Measurements from ENCODE around the gene EYS.
"Not testable (repeated sequence)": the region's sequence is repeated elsewhere in the genome, so short reads cannot be mapped to it uniquely, and the experiment has no call there.

Gene EYS

DNA sequence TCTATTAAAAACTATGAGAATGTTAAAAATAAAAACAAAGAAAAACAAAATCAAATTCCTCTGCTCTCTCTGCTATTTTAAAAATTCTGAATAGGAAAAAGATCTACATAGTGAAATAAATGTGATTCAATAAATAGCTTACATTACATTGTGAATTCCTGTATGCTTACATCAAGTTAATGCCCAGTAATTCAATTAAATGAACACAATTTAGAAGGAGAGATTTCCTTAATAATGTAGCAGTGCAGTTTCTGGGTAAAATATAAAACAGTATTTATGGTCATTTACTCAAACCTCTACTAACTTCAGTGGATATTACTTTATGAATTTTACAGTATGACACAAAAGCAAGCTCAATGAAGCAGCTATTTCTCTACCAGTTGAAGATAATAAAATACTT is 594.6 kb downstream of the EYS start:
- no peak for DNase-seq (ENCODE audit: low read depth in 2 of 3, low spot score in 2 of 3)

DNA sequence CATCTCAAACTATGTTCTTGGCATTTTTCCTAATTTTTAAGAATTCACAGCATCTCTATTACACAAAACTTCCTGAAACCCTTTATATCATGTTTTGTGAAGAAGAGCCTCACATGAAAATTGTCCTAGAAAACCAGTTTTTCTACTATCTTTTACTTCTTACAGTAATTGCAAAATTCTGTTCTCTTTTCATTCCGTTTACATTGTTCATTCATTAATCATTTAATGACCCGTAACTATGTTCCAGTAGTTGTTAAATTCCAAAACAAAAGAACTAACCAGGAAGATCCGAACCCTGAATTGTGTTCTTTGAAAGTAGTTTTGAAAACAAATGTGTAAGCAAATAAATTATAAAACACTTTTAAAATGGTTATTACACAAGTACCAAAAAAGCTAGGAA is 597.0 kb downstream of the EYS start:
- DNase-seq (ENCODE audit: low read depth in 2 of 3, low spot score in 2 of 3) = no peak

DNA sequence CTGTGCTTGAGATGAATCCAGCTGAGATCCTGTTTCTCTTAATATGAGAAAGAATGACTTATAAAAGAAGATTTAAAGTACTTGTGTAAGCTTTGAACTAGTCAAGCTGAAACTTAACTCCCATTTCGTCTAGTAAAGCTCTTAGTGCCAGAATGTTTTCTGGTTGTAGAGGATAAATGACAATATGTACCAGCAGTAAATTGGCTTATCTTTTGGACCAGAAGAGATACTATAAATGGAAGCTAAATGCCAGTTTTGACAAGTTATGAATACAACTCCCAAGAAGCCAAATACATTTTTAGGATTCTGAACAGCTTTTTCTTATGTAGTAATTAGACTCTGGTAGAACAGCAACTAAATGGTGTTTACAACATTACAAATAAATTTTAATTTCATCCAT is 608.7 kb downstream of the EYS start:
- no peak for DNase-seq (ENCODE audit: low read depth in 2 of 3, low spot score in 2 of 3)

GRCh38 chr6:65091561-65091960 is 615.5 kb downstream of the EYS start:
- no peak for DNase-seq (ENCODE audit: low read depth in 2 of 3, low spot score in 2 of 3)

GRCh38 chr6:65088575-65088974 is 618.5 kb downstream of the EYS start:
- DNase-seq (ENCODE audit: low read depth in 2 of 3, low spot score in 2 of 3) = no peak

DNA sequence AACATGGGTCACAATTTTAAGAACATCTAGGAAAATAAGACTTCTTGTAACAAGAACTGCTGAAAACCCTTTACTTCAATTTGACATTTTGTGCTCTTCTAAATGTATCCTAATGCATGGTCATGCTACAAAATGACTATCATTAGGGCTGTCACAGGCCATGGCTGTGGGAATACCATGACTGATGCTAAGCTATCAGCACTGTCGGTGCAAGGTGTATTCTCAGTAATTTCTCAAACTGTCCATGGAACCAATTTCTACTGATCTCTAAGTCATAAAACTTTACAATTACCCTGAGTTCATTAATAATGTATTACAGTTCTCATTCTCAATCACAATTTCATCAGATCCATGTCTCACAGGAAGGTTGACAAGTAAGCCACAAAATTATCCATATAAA is 625.3 kb downstream of the EYS start:
- no peak for DNase-seq (ENCODE audit: low read depth in 2 of 3, low spot score in 2 of 3)

DNA sequence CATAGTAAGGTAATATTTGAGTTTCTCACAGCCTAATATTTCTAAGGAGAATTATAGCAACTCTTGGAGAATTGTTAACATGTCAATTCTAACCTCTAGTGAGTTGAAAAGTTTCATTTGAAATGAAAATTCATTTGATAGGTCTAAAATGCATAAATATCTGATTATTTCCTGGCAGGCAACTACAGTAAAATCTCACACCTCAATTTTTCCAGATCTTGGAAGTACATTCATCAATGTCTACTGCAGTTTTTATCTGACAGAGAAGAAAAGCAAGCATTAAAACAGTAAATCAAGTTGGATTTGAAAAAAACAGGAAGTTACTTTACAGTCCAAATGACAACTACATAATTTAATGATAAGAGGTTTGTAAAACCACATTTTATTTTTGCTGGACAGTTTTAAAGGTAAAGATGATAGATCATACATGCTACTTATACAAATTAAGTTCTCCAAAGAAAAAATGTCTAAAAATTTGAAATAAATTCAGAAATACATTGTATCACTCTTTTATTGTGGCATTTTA is 631.3 kb downstream of the EYS start:
- DNase-seq (ENCODE audit: low read depth in 2 of 3, low spot score in 2 of 3) = no peak

DNA sequence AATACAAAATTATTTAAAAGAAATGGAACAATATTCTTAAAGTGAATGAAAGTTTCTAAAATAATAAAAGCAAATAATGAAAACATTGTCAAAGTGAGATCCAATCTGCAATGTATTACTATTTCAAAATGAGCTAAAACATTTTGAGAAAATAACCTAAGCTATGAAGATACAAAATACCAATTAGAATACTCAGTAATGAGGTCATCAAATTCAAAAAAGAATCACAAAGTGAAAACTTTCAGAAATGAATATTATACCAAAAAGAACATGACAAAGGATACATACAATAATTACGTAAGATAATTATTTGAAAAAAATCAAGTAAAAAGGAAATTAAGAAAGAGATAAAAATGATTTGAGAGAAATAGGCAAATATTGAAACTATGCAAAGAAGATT is 634.5 kb downstream of the EYS start:
- DNase-seq (ENCODE audit: low read depth in 2 of 3, low spot score in 2 of 3) = no peak

GRCh38 chr6:65071480-65071879 is 635.5 kb downstream of the EYS start:
- no peak for DNase-seq (ENCODE audit: low read depth in 2 of 3, low spot score in 2 of 3)

DNA sequence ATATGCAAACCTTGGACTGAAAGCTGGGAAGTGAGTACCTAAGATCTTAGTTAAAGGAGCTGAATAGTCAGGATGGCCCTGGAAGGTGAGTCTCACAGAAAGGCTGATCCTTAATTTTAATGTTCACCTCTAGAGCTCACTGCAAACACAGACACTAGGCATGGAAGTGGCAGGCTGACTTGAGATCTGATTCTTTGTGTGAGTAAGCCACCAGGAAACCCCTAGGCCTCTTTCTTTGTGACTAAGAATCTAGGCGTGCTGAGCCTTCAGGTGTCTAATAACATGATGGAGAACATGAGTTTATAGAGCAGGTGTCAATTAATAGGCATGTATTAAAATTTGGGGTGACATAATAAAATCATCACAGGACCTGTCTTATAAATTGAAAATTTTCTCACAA is 642.2 kb downstream of the EYS start:
- no peak for DNase-seq (ENCODE audit: low read depth in 2 of 3, low spot score in 2 of 3)

DNA sequence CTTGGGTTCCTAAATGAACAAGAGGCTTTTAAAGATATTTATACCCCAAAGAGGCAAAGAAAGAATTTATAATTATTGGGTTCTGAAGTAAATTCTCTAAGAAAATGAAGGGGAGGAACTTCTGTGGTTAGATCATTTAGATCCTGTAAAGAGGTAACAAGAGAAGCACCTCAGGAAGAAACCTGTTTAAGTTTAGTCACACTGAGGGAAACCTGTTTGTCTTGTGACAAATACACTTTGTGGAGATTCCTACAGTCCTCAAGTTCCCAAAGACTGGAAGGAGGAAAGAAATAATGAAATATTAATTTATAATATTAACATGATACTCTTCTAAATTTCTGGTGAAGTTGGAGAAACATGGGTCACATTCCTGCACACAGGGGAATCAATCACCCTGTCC is 647.5 kb downstream of the EYS start:
- DNase-seq (ENCODE audit: low read depth in 2 of 3, low spot score in 2 of 3) = no peak

- no peak for DNase-seq (ENCODE audit: low read depth in 2 of 3, low spot score in 2 of 3)
Measured at GRCh38 chr6:65055545-65055944, 651.5 kb downstream of the EYS start.

DNA sequence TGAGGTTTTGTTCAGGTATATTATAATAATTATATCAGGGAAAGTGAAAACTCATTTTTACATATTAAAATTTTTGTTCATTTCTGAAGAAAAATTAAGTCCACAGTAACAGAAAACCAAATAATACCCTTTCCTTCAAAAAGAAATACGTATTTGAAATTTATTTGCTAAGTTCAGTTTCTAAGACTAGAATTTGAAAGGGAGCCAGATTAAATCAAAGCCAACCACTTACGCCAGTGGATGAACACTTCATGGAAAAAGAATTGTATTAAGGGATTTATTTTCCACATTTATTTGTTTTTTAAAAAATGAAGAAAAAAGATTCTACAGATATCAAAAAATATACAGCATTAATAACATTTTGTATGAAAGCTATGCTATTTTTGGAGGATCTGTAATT is 654.4 kb downstream of the EYS start:
- DNase-seq (ENCODE audit: low read depth in 2 of 3, low spot score in 2 of 3) = no peak

DNA sequence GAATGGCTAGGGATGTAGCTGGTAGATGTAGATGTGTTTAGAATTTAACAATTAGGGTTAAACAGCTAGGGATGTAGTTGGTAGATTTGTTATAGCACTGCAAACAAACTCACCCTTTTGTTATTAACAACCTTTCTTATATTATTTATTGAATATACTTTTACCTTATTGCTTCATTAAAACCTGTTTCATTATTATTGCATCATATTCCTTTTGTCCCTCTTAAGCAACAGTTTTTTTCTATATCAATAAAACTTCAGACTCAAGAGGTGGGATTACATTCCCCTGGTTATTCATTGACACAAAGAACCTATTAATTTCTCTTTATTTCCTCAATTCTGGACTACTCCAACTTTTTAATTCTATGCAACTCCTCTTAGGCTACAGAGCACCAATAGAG is 661.2 kb downstream of the EYS start:
- DNase-seq (ENCODE audit: low read depth in 2 of 3, low spot score in 2 of 3) = no peak

GRCh38 chr6:65014006-65014405 is 693.0 kb downstream of the EYS start:
- no peak for DNase-seq (ENCODE audit: low read depth in 2 of 3, low spot score in 2 of 3)

DNA sequence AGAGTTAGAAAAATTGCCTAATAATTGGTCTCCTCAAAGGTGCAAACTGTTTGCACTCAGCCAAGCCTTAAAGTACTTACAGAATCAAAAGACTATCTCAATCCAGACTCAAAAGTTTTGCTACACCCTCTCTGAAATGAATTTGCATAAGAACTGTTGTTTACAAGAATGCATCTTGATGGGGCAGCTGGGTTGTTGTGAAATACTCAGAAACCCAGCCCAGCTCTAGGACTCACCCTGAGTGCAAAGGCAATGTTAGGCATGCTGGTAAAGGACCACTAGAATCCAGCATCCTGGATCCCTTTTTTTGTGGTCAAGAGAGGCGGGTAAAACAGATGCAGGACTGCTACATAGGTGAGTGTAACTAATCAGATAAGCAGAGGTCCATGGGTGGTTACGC is 700.2 kb downstream of the EYS start:
- DNase-seq (ENCODE audit: low read depth in 2 of 3, low spot score in 2 of 3) = no peak

DNA sequence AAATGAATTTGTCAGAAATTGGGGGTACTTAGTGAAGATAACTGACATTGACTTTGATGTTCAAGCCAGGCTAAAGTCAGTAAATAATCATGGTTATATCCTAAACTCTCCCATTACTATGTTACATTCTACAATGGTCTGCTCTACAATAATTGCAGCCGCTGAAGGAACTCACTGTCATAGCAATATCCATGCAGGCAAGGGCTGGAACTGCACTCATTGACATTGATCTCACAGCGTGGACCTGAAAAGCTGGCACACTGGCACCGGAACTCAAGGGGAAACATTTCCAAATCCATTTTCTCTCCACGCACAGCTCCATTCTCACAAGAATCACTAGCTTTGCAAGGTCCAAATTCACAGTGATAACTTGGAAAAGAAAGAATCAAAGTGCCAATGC is 702.7 kb downstream of the EYS start:
- DNase-seq (ENCODE audit: low read depth in 2 of 3, low spot score in 2 of 3) = no peak

- DNase-seq (ENCODE audit: low read depth in 2 of 3, low spot score in 2 of 3) = not testable (repeated sequence)
Measured at GRCh38 chr6:65002882-65003281, 704.1 kb downstream of the EYS start.

DNA sequence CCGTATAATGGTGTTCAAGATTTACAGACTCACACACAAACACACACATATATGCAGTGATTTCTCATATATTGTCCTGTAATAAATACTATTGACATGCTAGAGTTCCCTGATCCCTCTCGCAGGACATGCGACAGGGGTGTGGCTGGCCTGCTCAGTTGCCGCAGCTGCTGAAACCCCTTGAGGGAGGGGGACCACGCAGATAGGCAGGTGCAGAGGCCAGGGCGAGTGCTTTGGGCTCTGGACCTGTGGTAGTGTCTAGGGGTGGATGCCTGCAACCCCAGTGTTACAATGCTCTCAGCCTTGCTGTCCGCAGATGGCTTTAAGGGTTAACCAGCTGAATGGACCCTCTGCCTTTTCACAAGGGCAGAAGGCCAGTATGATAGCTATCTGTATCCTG is 706.2 kb downstream of the EYS start:
- no peak for DNase-seq (ENCODE audit: low read depth in 2 of 3, low spot score in 2 of 3)

DNA sequence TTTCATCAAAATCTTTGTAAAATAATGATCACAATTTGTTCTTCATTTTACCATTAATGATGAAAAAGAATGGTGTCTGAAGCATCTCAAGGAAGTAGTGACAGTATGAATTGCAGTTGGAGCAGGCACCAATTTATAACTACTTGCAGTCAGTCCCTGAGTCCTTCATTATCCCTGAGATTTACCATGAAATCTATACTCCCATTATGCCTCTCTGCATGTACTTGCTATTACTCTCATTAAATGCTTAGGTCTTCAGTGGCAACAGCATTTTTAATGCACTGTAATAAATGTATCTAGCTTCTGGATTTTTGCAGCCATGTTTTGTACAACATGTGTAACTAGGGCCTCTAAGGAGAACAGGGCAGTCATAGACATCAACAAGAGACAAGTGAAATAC is 708.8 kb downstream of the EYS start:
- DNase-seq (ENCODE audit: low read depth in 2 of 3, low spot score in 2 of 3) = no peak

GRCh38 chr6:64996301-64996700 is 710.7 kb downstream of the EYS start:
- DNase-seq (ENCODE audit: low read depth in 2 of 3, low spot score in 2 of 3) = no peak

GRCh38 chr6:64990652-64991304 is 716.2 kb downstream of the EYS start:
- DNase-seq (ENCODE audit: low read depth in 2 of 3, low spot score in 2 of 3) = no peak

- DNase-seq (ENCODE audit: low read depth in 2 of 3, low spot score in 2 of 3) = no peak
Measured at GRCh38 chr6:64988148-64988547, 718.9 kb downstream of the EYS start.

DNA sequence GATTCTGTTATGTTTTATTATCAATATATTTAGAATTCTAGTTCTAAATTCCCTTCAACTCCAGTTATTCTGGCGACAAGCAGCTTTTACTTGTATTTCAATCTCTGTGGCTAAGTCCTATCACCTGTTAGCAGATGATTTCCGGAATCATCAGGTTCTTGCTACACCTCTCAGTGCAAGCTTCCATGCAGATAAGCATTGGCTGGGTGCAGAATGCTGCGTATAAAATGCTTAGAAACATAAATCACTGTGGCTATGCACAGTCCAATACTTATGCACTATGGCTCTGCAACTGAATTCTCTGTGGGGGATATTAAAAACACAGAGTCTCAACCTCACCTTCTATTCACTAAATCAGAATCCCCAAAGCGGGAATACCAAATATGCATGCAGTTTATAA is 720.0 kb downstream of the EYS start:
- DNase-seq (ENCODE audit: low read depth in 2 of 3, low spot score in 2 of 3) = no peak

All from activated CD8-positive, alpha-beta memory T cell treated with anti-CD3 and anti-CD28 coated beads for 48 hours (primary cell).